ENCODE results near the gene SLC5A3.

DNA sequence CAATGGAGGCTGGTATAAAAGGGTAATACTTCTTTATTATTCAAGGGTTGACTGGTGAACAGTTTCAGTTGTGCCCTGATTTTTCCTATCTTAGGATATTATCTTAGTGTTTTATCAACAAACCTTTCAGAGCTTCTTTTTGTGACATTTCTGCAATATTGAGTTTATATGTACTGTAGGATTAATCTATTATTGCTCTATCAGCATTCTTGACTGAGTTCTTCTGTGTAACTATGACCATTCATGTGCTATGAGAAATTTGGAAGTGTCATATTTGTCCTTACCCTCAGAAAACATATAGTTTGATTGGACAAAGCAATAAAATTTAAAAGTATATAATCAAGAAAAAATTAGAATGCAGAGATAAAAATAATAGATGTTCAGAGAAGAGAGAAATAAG is 25.5 kb upstream of the SLC5A3 start:
- no peak for TF ChIP-seq EZH2phosphoT487 (IDR thresholded peaks at IDR 0.05; ENCODE audit: borderline replicate concordance, low read depth, low read length)
- TF ChIP-seq, protein P1, sequence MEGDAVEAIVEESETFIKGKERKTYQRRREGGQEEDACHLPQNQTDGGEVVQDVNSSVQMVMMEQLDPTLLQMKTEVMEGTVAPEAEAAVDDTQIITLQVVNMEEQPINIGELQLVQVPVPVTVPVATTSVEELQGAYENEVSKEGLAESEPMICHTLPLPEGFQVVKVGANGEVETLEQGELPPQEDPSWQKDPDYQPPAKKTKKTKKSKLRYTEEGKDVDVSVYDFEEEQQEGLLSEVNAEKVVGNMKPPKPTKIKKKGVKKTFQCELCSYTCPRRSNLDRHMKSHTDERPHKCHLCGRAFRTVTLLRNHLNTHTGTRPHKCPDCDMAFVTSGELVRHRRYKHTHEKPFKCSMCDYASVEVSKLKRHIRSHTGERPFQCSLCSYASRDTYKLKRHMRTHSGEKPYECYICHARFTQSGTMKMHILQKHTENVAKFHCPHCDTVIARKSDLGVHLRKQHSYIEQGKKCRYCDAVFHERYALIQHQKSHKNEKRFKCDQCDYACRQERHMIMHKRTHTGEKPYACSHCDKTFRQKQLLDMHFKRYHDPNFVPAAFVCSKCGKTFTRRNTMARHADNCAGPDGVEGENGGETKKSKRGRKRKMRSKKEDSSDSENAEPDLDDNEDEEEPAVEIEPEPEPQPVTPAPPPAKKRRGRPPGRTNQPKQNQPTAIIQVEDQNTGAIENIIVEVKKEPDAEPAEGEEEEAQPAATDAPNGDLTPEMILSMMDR (conservative IDR thresholded peaks at IDR 0.05; ENCODE audit: low read length) = no peak

All from OCI-LY7 (cell line).